Measurements from ENCODE around the gene C1orf21.
A peak's percentile ranks its signal among the peaks of the same experiment; 100 is the strongest.

C1orf21 gene

GRCh38 chr1:184552446-184552845 is 165.6 kb downstream of the C1orf21 start:
- H3K27ac ChIP-seq, result no peak overlapping the region
- H3K4me3 ChIP-seq, result no peak overlapping the region
- no peaks in the 10 kb centered on the region for H3K9me3 ChIP-seq (ENCODE audit: low read depth, low read length)
- TF ChIP-seq POLR2AphosphoS5 (IDR thresholded peaks at IDR 0.05; ENCODE audit: borderline replicate concordance, low read depth, low read length) (no peak), EZH2 (IDR thresholded peaks at IDR 0.05) (no peak), FOXP2 (optimal IDR thresholded peaks at IDR 0.05; ENCODE audit: control extremely low read depth, extremely low read length, insufficient read depth) (no peak)
- DNase-seq (ENCODE audit: low read depth, low spot score), result no peak
- no peak overlapping the region for H3K9ac ChIP-seq (ENCODE audit: insufficient read length)
- no peaks in the 10 kb centered on the region for H3K36me3 ChIP-seq (ENCODE audit: insufficient read depth, low read length)

GRCh38 chr1:184553845-184554244 is 167.0 kb downstream of the C1orf21 start:
- H3K9ac ChIP-seq (ENCODE audit: insufficient read length), result no peak overlapping the region
- no peaks in the 10 kb centered on the region for H3K9me3 ChIP-seq (ENCODE audit: low read depth, low read length)
- no peaks in the 10 kb centered on the region for H3K36me3 ChIP-seq (ENCODE audit: insufficient read depth, low read length)
- no peak overlapping the region for H3K4me3 ChIP-seq
- no peak for TF ChIP-seq POLR2AphosphoS5 (IDR thresholded peaks at IDR 0.05; ENCODE audit: borderline replicate concordance, low read depth, low read length)
- TF ChIP-seq EZH2 (IDR thresholded peaks at IDR 0.05), result no peak
- TF ChIP-seq FOXP2 (optimal IDR thresholded peaks at IDR 0.05; ENCODE audit: control extremely low read depth, extremely low read length, insufficient read depth), result no peak
- H3K27ac ChIP-seq, result no peak overlapping the region
- no peak for DNase-seq (ENCODE audit: low read depth, low spot score)

GRCh38 chr1:184555665-184556641 is 169.1 kb downstream of the C1orf21 start:
- H3K9ac ChIP-seq (ENCODE audit: insufficient read length), result no peak overlapping the region
- TF ChIP-seq EZH2 (IDR thresholded peaks at IDR 0.05) (no peak), FOXP2 (optimal IDR thresholded peaks at IDR 0.05; ENCODE audit: control extremely low read depth, extremely low read length, insufficient read depth) (no peak), POLR2AphosphoS5 (IDR thresholded peaks at IDR 0.05; ENCODE audit: borderline replicate concordance, low read depth, low read length) (no peak)
- H3K4me3 ChIP-seq, result no peak overlapping the region
- no peaks in the 10 kb centered on the region for H3K9me3 ChIP-seq (ENCODE audit: low read depth, low read length)
- peak overlapping the region; percentile 67 for H3K27ac ChIP-seq
- H3K36me3 ChIP-seq (ENCODE audit: insufficient read depth, low read length), result no peaks in the 10 kb centered on the region
- no peak for DNase-seq (ENCODE audit: low read depth, low spot score)

- no peaks in the 10 kb centered on the region for H3K36me3 ChIP-seq (ENCODE audit: insufficient read depth, low read length)
- no peak for DNase-seq (ENCODE audit: low read depth, low spot score)
- H3K9ac ChIP-seq (ENCODE audit: insufficient read length), result no peak overlapping the region
- TF ChIP-seq POLR2AphosphoS5 (IDR thresholded peaks at IDR 0.05; ENCODE audit: borderline replicate concordance, low read depth, low read length) (no peak), FOXP2 (optimal IDR thresholded peaks at IDR 0.05; ENCODE audit: control extremely low read depth, extremely low read length, insufficient read depth) (no peak), EZH2 (IDR thresholded peaks at IDR 0.05) (no peak)
- no peak overlapping the region for H3K4me3 ChIP-seq
- H3K27ac ChIP-seq, result peak overlapping the region; percentile 67
- H3K9me3 ChIP-seq (ENCODE audit: low read depth, low read length), result no peaks in the 10 kb centered on the region
Observed at GRCh38 chr1:184556665-184557064, 169.8 kb downstream of the C1orf21 start.

- no peaks in the 10 kb centered on the region for H3K36me3 ChIP-seq (ENCODE audit: insufficient read depth, low read length)
- DNase-seq (ENCODE audit: low read depth, low spot score), result no peak
- H3K4me3 ChIP-seq, result no peak overlapping the region
- H3K27ac ChIP-seq, result peak overlapping the region; percentile 90
- TF ChIP-seq POLR2AphosphoS5 (IDR thresholded peaks at IDR 0.05; ENCODE audit: borderline replicate concordance, low read depth, low read length), result no peak
- no peak for TF ChIP-seq FOXP2 (optimal IDR thresholded peaks at IDR 0.05; ENCODE audit: control extremely low read depth, extremely low read length, insufficient read depth)
- no peak for TF ChIP-seq EZH2 (IDR thresholded peaks at IDR 0.05)
- H3K9ac ChIP-seq (ENCODE audit: insufficient read length), result no peak overlapping the region
- H3K9me3 ChIP-seq (ENCODE audit: low read depth, low read length), result no peaks in the 10 kb centered on the region
Observed at GRCh38 chr1:184557423-184558347, 170.9 kb downstream of the C1orf21 start.

- Histone ChIP-seq H3K27ac (peak overlapping the region; percentile 90), H3K4me3 (no peak overlapping the region), H3K9me3 (ENCODE audit: low read depth, low read length) (no peaks in the 10 kb centered on the region), H3K9ac (ENCODE audit: insufficient read length) (no peak overlapping the region), H3K36me3 (ENCODE audit: insufficient read depth, low read length) (no peaks in the 10 kb centered on the region)
- no peak for DNase-seq (ENCODE audit: low read depth, low spot score)
- TF ChIP-seq POLR2AphosphoS5 (IDR thresholded peaks at IDR 0.05; ENCODE audit: borderline replicate concordance, low read depth, low read length), result no peak
- no peak for TF ChIP-seq FOXP2 (optimal IDR thresholded peaks at IDR 0.05; ENCODE audit: control extremely low read depth, extremely low read length, insufficient read depth)
- no peak for TF ChIP-seq EZH2 (IDR thresholded peaks at IDR 0.05)
Observed at GRCh38 chr1:184558691-184559090, 171.9 kb downstream of the C1orf21 start.

- no peaks in the 10 kb centered on the region for H3K36me3 ChIP-seq (ENCODE audit: insufficient read depth, low read length)
- H3K4me3 ChIP-seq, result no peak overlapping the region
- H3K27ac ChIP-seq, result peak overlapping the region; percentile 90
- TF ChIP-seq FOXP2 (optimal IDR thresholded peaks at IDR 0.05; ENCODE audit: control extremely low read depth, extremely low read length, insufficient read depth), result no peak
- peak; percentile 69; the same call in 1 of the 2 replicates for TF ChIP-seq POLR2AphosphoS5 (IDR thresholded peaks at IDR 0.05; ENCODE audit: borderline replicate concordance, low read depth, low read length)
- TF ChIP-seq EZH2 (IDR thresholded peaks at IDR 0.05), result no peak
- H3K9ac ChIP-seq (ENCODE audit: insufficient read length), result no peak overlapping the region
- no peaks in the 10 kb centered on the region for H3K9me3 ChIP-seq (ENCODE audit: low read depth, low read length)
- peak; percentile 83 for DNase-seq (ENCODE audit: low read depth, low spot score)
Observed at GRCh38 chr1:184559117-184559713, 172.4 kb downstream of the C1orf21 start.
